ENCODE measurements around the gene DOCK9. TPM values are rescaled to one million over a fixed set of nuclear protein-coding genes. Genes with fewer than 3 reads are reported as not detected.
"Not testable (repeated sequence)": the region's sequence is repeated elsewhere in the genome, so short reads cannot be mapped to it uniquely, and the experiment has no call there.

DOCK9 gene
- polyA plus RNA-seq, 3 donors, result 63.2 to 64.1 (median 64.0) TPM

- no peak for DNase-seq (ENCODE audit: low read depth in 3 of 3, low spot score in 2 of 3)
Measured at GRCh38 chr13:98834254-98834960, 143.5 kb downstream of the DOCK9 start.

GRCh38 chr13:98831236-98831635, 146.6 kb downstream of the DOCK9 start:
- no peak for DNase-seq (ENCODE audit: low read depth in 3 of 3, low spot score in 2 of 3)

GRCh38 chr13:98829541-98829940, 148.3 kb downstream of the DOCK9 start:
- no peak for DNase-seq (ENCODE audit: low read depth in 3 of 3, low spot score in 2 of 3)

GRCh38 chr13:98828614-98829013, 149.2 kb downstream of the DOCK9 start:
- no peak for DNase-seq (ENCODE audit: low read depth in 3 of 3, low spot score in 2 of 3)

- DNase-seq (ENCODE audit: low read depth in 3 of 3, low spot score in 2 of 3), result no peak
Measured at GRCh38 chr13:98827449-98827848, 150.4 kb downstream of the DOCK9 start.

- DNase-seq (ENCODE audit: low read depth in 3 of 3, low spot score in 2 of 3), result no peak
Measured at GRCh38 chr13:98826146-98826545, 151.7 kb downstream of the DOCK9 start.

GRCh38 chr13:98825659-98826058, 152.2 kb downstream of the DOCK9 start:
- DNase-seq (ENCODE audit: low read depth in 3 of 3, low spot score in 2 of 3), result no peak

GRCh38 chr13:98824376-98825160, 153.3 kb downstream of the DOCK9 start:
- DNase-seq (ENCODE audit: low read depth in 3 of 3, low spot score in 2 of 3), result no peak

- DNase-seq (ENCODE audit: low read depth in 3 of 3, low spot score in 2 of 3), result no peak
Measured at GRCh38 chr13:98823442-98823841, 154.4 kb downstream of the DOCK9 start.

GRCh38 chr13:98822225-98822606, 155.6 kb downstream of the DOCK9 start:
- no peak for DNase-seq (ENCODE audit: low read depth in 3 of 3, low spot score in 2 of 3)

GRCh38 chr13:98821372-98822224, 156.3 kb downstream of the DOCK9 start:
- DNase-seq (ENCODE audit: low read depth in 3 of 3, low spot score in 2 of 3), result no peak

- DNase-seq (ENCODE audit: low read depth in 3 of 3, low spot score in 2 of 3), result no peak
Measured at GRCh38 chr13:98820744-98821371, 157.0 kb downstream of the DOCK9 start.

- no peak for DNase-seq (ENCODE audit: low read depth in 3 of 3, low spot score in 2 of 3)
Measured at GRCh38 chr13:98820300-98820699, 157.6 kb downstream of the DOCK9 start.

- DNase-seq (ENCODE audit: low read depth in 3 of 3, low spot score in 2 of 3), result no peak
Measured at GRCh38 chr13:98819382-98820010, 158.4 kb downstream of the DOCK9 start.

GRCh38 chr13:98816406-98816805, 161.5 kb downstream of the DOCK9 start:
- no peak for DNase-seq (ENCODE audit: low read depth in 3 of 3, low spot score in 2 of 3)

- DNase-seq (ENCODE audit: low read depth in 3 of 3, low spot score in 2 of 3), result no peak
Measured at GRCh38 chr13:98813993-98814392, 163.9 kb downstream of the DOCK9 start.

- not testable (repeated sequence) for DNase-seq (ENCODE audit: low read depth in 3 of 3, low spot score in 2 of 3)
Measured at GRCh38 chr13:98812186-98812790, 165.6 kb downstream of the DOCK9 start.

- DNase-seq (ENCODE audit: low read depth in 3 of 3, low spot score in 2 of 3), result no peak
Measured at GRCh38 chr13:98810746-98811145, 167.1 kb downstream of the DOCK9 start.

- no peak for DNase-seq (ENCODE audit: low read depth in 3 of 3, low spot score in 2 of 3)
Measured at GRCh38 chr13:98809345-98809777, 168.5 kb downstream of the DOCK9 start.

- no peak for DNase-seq (ENCODE audit: low read depth in 3 of 3, low spot score in 2 of 3)
Measured at GRCh38 chr13:98807774-98808173, 170.1 kb downstream of the DOCK9 start.
